MM.1S (cell line): Measurements from ENCODE around the gene VEGFB.
A peak's percentile ranks its signal among the peaks of the same experiment; 100 is the strongest.

Source experiments
- DNase-seq: peaks from one replicate; pipeline ENCODE4 v3.0.0-alpha.2; 2015
- H2AFZ ChIP-seq: fragments of 300-600 bp; sonication (generic); 2 replicates; pipeline ENCODE4 v1.6.0; 2016; ENCODE audit warnings: antibody characterized with exemption, low read length
- H3F3A ChIP-seq: fragments of 300-600 bp; sonication (generic); 2 replicates; pipeline ENCODE4 v1.6.1; 2016; ENCODE audit warnings: mild to moderate bottlenecking, antibody characterized with exemption, low read length, moderate library complexity, mixed read lengths; ENCODE audit not compliant: insufficient read depth
- H3K27ac ChIP-seq: fragments of 300-600 bp; sonication (generic); 2 replicates; pipeline ENCODE4 v1.5.1; 2016; ENCODE audit warnings: mild to moderate bottlenecking, low read length
- H3K27me3 ChIP-seq: fragments of 300-600 bp; sonication (generic); replicated peaks from 2 replicates; pipeline ENCODE4 v1.6.0; 2016; ENCODE audit warnings: low read length; ENCODE audit not compliant: insufficient read depth
- H3K36me3 ChIP-seq: fragments of 300-600 bp; sonication (generic); replicated peaks from 2 replicates; pipeline ENCODE4 v1.6.1; 2016; ENCODE audit warnings: mild to moderate bottlenecking, low read length, mixed read lengths; ENCODE audit not compliant: insufficient read depth
- H3K4me1 ChIP-seq: fragments of 300-600 bp; sonication (generic); 2 replicates; pipeline ENCODE4 v1.6.1; 2016; ENCODE audit warnings: low read length, mixed read lengths
- H3K4me2 ChIP-seq: fragments of 300-600 bp; sonication (generic); 2 replicates; pipeline ENCODE4 v1.6.0; 2016; ENCODE audit warnings: low read depth, low read length
- H3K4me3 ChIP-seq: fragments of 300-600 bp; sonication (generic); 2 replicates; pipeline ENCODE4 v1.5.1; 2016; ENCODE audit warnings: low read length, mixed read lengths
- H3K79me2 ChIP-seq: fragments of 300-600 bp; sonication (generic); 2 replicates; pipeline ENCODE4 v1.6.1; 2016; ENCODE audit warnings: mixed run types, low read length, mixed read lengths
- H3K9ac ChIP-seq: fragments of 300-600 bp; sonication (generic); 2 replicates; pipeline ENCODE4 v1.6.1; 2016; ENCODE audit warnings: low read length, mixed read lengths
- H3K9me2 ChIP-seq: fragments of 300-600 bp; sonication (generic); replicated peaks from 2 replicates; pipeline ENCODE4 v1.6.1; 2016; ENCODE audit warnings: mild to moderate bottlenecking, low read length, mixed read lengths; ENCODE audit not compliant: insufficient read depth
- H3K9me3 ChIP-seq: fragments of 300-600 bp; sonication (generic); replicated peaks from 2 replicates; pipeline ENCODE4 v1.6.1; 2016; ENCODE audit warnings: mild to moderate bottlenecking, low read length, mixed read lengths; ENCODE audit not compliant: insufficient read depth
- H4K20me1 ChIP-seq: fragments of 300-600 bp; sonication (generic); 2 replicates; pipeline ENCODE4 v1.6.1; 2016; ENCODE audit warnings: mild to moderate bottlenecking, low read length, moderate library complexity, mixed read lengths; ENCODE audit not compliant: insufficient read depth
- EZH2 ChIP-seq: fragments of 300-600 bp; sonication (generic); optimal IDR thresholded peaks from 2 replicates; pipeline ENCODE3; 2017; ENCODE audit warnings: low read depth, mild to moderate bottlenecking, antibody characterized with exemption, low read length, mixed read lengths
- EZH2phosphoT487 ChIP-seq: fragments of 300-600 bp; sonication (generic); IDR thresholded peaks from 2 replicates; pipeline ENCODE4 v1.6.1; 2018; ENCODE audit warnings: antibody characterized with exemption, low read length
- TF ChIP-seq, protein P1 (sequence below): fragments of 300-600 bp; sonication (generic); IDR thresholded peaks from 2 replicates; pipeline ENCODE4 v1.5.1; 2016; ENCODE audit warnings: antibody characterized with exemption, low read length, mixed read lengths

Gene VEGFB

DNA sequence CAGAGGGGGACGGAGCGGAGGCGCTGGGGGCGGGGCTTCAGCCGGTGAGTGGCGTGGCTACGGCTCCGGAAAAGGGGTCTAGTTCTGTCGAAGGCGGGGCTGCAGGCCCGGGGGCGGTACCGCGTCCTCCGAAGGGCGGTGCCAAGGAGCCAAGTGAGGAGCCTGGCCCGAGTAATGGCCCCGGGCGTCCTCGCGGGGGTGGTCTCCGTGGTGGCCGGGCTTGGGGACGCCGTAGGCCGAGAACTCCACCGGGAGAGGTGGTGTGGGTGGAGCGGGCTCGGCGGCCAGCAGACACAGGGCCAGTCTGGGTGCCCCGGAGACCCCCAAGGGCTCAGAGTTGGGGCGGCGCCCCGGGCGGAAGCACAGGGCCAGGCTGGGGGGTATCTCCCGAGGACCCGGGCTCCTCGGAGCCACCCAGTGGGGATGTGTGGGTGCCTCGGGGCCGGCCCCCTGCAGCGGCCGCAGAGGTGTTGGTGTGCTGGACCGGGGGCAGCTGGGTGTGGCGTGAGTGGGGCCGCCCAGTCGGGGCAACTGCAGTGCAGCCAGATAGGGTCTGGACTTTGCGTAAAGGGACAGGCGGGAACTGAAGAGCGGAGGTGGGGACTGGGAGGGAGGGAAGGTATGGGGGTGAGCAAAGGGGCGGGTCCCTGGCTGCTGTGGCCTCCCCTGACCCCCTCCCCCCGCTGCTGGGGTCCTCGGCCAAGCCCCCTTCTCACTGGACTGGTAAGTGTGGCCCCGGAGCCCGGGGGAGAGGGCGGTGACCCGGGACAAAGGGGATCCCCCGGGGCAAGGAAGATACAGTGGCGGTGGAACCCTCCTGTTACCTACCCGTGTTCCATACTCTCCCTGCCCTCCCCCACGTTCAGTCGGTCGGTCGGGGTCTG lies 7.3 kb downstream of the VEGFB start:
- H3K4me2 ChIP-seq = peak overlapping the region; percentile 98
- H3K4me1 ChIP-seq = peaks cover 23% of the 10 kb centered on the region
- peak overlapping the region; percentile 84 for H3K9ac ChIP-seq
- H3F3A ChIP-seq = peaks cover 30% of the 10 kb centered on the region
- H3K4me3 ChIP-seq = peak overlapping the region; percentile 94
- DNase-seq = peak; percentile 97
- H3K27ac ChIP-seq = peak overlapping the region; percentile 95; the same call in 1 of the 2 replicates
- H2AFZ ChIP-seq = peak overlapping the region; percentile 61; the same call in 1 of the 2 replicates
- H3K9me2 ChIP-seq = no peaks in the 10 kb centered on the region
- H3K27me3 ChIP-seq = no peaks in the 10 kb centered on the region
- no peaks in the 10 kb centered on the region for H3K36me3 ChIP-seq
- H3K9me3 ChIP-seq = no peaks in the 10 kb centered on the region
- peaks cover 38% of the 10 kb centered on the region for H3K79me2 ChIP-seq
- H4K20me1 ChIP-seq = no peaks in the 10 kb centered on the region
- TF ChIP-seq, protein P1, sequence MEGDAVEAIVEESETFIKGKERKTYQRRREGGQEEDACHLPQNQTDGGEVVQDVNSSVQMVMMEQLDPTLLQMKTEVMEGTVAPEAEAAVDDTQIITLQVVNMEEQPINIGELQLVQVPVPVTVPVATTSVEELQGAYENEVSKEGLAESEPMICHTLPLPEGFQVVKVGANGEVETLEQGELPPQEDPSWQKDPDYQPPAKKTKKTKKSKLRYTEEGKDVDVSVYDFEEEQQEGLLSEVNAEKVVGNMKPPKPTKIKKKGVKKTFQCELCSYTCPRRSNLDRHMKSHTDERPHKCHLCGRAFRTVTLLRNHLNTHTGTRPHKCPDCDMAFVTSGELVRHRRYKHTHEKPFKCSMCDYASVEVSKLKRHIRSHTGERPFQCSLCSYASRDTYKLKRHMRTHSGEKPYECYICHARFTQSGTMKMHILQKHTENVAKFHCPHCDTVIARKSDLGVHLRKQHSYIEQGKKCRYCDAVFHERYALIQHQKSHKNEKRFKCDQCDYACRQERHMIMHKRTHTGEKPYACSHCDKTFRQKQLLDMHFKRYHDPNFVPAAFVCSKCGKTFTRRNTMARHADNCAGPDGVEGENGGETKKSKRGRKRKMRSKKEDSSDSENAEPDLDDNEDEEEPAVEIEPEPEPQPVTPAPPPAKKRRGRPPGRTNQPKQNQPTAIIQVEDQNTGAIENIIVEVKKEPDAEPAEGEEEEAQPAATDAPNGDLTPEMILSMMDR = no peak
- TF ChIP-seq EZH2phosphoT487 (no peak), EZH2 (no peak)

DNA sequence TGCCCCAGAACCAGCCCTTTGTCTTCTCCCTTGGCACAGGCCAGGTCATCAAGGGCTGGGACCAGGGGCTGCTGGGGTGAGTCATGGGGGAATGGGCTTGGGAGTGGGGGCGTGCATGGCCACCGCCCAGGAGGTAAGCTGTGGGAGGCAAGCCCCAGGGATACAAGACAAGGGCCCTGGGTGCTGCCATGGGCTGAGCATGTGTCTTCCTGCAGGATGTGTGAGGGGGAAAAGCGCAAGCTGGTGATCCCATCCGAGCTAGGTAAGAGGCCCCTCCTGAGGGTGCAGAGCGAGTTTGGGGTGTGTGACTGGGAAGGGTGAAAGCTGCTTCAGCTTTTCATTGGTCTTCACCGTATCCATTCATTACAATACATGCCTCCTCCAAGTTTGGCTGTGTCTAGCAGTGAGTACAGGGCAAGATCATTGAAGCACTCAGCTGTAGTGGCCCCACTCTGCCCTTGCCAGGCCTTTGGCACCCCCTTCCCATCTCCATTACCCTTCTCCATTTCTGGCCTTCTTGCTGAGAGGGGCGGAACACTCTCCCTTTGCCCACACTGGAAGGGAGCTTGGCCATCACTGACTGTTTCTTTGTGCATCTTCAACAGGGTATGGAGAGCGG lies 9.0 kb downstream of the VEGFB start:
- Histone ChIP-seq H3K9me3 (no peaks in the 10 kb centered on the region), H3K36me3 (no peaks in the 10 kb centered on the region), H3K27me3 (no peaks in the 10 kb centered on the region), H3K9ac (no peak overlapping the region), H3K9me2 (no peaks in the 10 kb centered on the region), H3K4me1 (peaks cover 23% of the 10 kb centered on the region), H3K79me2 (peaks cover 40% of the 10 kb centered on the region), H4K20me1 (no peaks in the 10 kb centered on the region), H2AFZ (no peak overlapping the region), H3K4me3 (no peak overlapping the region), H3F3A (peaks cover 34% of the 10 kb centered on the region), H3K27ac (no peak overlapping the region), H3K4me2 (no peak overlapping the region)
- no peak for DNase-seq
- no peak for TF ChIP-seq EZH2
- TF ChIP-seq EZH2phosphoT487 = no peak
- TF ChIP-seq, protein P1 = no peak

DNA sequence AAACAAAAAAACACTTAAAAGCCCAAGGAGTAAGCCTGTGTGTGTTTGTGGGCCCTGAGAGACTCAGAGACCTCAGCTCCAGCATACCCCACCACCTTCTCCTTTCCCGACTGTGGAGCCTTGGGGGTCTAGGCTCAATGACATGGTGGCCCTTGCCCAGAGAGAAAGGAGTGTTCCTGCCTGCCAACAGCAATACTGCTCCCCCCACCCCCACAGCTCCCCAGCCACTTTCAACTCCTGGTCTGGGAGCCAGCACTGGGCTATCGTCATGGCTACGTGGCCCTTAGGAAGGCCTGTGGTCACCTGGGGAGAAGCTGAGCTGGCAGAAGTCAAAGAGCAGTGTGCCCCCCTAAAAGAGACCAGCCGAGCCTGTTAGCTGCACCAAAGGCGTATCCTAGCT lies 9.7 kb downstream of the VEGFB start:
- H2AFZ ChIP-seq = no peak overlapping the region
- H3K4me1 ChIP-seq = peaks cover 20% of the 10 kb centered on the region
- no peaks in the 10 kb centered on the region for H3K9me3 ChIP-seq
- H3K4me3 ChIP-seq = no peak overlapping the region
- no peaks in the 10 kb centered on the region for H3K27me3 ChIP-seq
- H3K4me2 ChIP-seq = no peak overlapping the region
- H3F3A ChIP-seq = peaks cover 26% of the 10 kb centered on the region
- no peaks in the 10 kb centered on the region for H4K20me1 ChIP-seq
- H3K9me2 ChIP-seq = no peaks in the 10 kb centered on the region
- H3K27ac ChIP-seq = no peak overlapping the region
- H3K79me2 ChIP-seq = peaks cover 40% of the 10 kb centered on the region
- DNase-seq = no peak
- H3K36me3 ChIP-seq = no peaks in the 10 kb centered on the region
- TF ChIP-seq EZH2phosphoT487 (no peak), EZH2 (no peak)
- TF ChIP-seq, protein P1 = no peak
- H3K9ac ChIP-seq = no peak overlapping the region
